Colonic mucosa (tissue), 4 donors: ENCODE measurements around the gene CAV3. TPM values are rescaled to one million over a fixed set of nuclear protein-coding genes. Genes with fewer than 3 reads are reported as not detected.

Experiments used
- DNase-seq: peaks from one replicate; pipeline ENCODE4 v3.0.0-alpha.2; 2020
- H3K27ac ChIP-seq: fragments of 200-600 bp; one replicate; pipeline ENCODE4 v1.8.0; 2021
- H3K27me3 ChIP-seq: fragments of 200-600 bp; one replicate; pipeline ENCODE4 v1.8.0; 2021
- H3K36me3 ChIP-seq: fragments of 200-600 bp; one replicate; pipeline ENCODE4 v1.8.0; 2021
- H3K4me1 ChIP-seq: fragments of 200-600 bp; one replicate; pipeline ENCODE4 v1.8.0; 2021; ENCODE audit warnings: mild to moderate bottlenecking
- H3K4me3 ChIP-seq: fragments of 200-600 bp; one replicate; pipeline ENCODE4 v1.8.0; 2021
- H3K9ac ChIP-seq, 2 donors: one replicate each; pipeline ENCODE4 v1.7.0; 2013; ENCODE audit warnings: control low read depth in 2 of 2, low read depth in 2 of 2, low read length in 2 of 2
- H3K9me3 ChIP-seq: fragments of 200-600 bp; one replicate; pipeline ENCODE4 v1.8.0; 2021
- intact Hi-C: fragments of 100-400 bp; cut with DNase I; formaldehyde crosslinking; loops from one replicate; pipeline ENCODE4 v1.14.1; 2022
- total RNA-seq, 2 donors: library from RNA; stranded (reverse); fragmentation: NEBNext Ultra II Directional in 1 of 2; extraction: Animal tissue kit (Norgen Biotek cat#: 25700) in 1 of 2; gene quantifications; one replicate each; pipeline ENCODE4 v1.2.1, GENCODE V29; 2021
- TF ChIP-seq, protein P1 (sequence below): fragments of 200-600 bp; IDR thresholded peaks from one replicate; pipeline ENCODE4 v1.8.0; 2022; ENCODE audit warnings: antibody characterized with exemption, mild to moderate bottlenecking
- donor health status: healthy.
- donor health status: DM: no; HTN: no; CAD: no.
- donor health status: DM: no; HTN: no; CAD: no.

CAV3 gene
- total RNA-seq, 2 donors from 2014 or later = not detected

DNA sequence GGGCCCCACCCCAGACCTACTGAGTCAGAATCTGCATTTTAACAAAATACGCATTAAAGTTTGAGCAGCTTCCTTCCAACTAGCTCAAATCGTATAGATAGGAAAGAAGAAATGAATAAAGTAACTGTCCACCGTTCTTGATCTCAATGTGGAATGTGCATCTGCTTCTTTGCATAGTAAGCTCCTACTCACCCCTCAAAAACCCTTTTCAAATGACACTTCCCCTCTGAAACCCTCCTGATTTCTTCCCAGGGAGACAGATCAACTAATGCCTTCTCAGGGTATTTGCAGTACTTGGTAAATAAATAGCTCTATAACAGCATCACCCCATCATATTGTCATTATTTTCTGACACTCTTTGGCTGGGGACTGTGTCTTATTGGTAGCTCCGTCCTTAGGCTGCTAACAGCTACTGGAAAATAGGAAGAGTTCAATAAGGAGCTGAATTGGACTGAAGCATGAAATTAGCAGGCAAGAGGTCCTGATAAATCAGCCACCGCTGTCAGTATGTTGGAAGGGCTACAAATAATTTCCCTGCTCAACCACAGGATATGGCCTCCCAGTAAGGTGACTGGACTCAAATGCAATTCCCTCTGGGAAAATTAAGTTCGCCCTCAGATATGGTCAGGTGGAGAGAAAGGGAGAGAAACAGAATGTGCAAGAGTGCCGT is 25.6 kb downstream of the CAV3 start:
- Histone ChIP-seq H3K4me1 (no peaks in the 10 kb centered on the region), H3K36me3 (no peaks in the 10 kb centered on the region), H3K4me3 (no peak overlapping the region), H3K9me3 (no peaks in the 10 kb centered on the region), H3K27ac (no peak overlapping the region), H3K27me3 (no peaks in the 10 kb centered on the region), H3K9ac (no peak overlapping the region)
- TF ChIP-seq, protein P1, sequence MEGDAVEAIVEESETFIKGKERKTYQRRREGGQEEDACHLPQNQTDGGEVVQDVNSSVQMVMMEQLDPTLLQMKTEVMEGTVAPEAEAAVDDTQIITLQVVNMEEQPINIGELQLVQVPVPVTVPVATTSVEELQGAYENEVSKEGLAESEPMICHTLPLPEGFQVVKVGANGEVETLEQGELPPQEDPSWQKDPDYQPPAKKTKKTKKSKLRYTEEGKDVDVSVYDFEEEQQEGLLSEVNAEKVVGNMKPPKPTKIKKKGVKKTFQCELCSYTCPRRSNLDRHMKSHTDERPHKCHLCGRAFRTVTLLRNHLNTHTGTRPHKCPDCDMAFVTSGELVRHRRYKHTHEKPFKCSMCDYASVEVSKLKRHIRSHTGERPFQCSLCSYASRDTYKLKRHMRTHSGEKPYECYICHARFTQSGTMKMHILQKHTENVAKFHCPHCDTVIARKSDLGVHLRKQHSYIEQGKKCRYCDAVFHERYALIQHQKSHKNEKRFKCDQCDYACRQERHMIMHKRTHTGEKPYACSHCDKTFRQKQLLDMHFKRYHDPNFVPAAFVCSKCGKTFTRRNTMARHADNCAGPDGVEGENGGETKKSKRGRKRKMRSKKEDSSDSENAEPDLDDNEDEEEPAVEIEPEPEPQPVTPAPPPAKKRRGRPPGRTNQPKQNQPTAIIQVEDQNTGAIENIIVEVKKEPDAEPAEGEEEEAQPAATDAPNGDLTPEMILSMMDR = no peak
- no peak for DNase-seq
- intact Hi-C loops = no loop called here

DNA sequence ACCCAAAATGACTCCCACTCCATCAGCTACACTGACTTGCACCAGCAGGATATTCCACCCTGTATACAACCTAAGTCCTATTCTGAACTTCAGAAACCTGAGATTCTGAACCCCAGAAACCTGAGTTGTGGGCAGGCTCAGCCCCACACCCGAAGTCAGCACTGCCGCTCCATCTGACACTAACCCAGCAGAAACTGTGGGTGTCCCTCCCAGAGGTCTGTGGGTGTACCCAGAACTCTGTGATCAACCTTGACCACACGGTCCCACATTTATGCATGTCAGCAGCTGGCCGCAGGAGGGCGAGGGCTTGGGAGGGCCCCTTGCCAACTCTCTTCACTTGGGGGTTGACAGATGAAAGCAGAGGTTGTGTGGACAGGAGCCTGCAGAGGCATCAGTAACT is 26.5 kb downstream of the CAV3 start:
- Histone ChIP-seq H3K9me3 (no peaks in the 10 kb centered on the region), H3K9ac (no peak overlapping the region), H3K36me3 (no peaks in the 10 kb centered on the region), H3K4me1 (no peaks in the 10 kb centered on the region), H3K27me3 (no peaks in the 10 kb centered on the region), H3K27ac (no peak overlapping the region), H3K4me3 (no peak overlapping the region)
- no peak for DNase-seq
- TF ChIP-seq, protein P1 = no peak
- intact Hi-C loops = no loop called here

DNA sequence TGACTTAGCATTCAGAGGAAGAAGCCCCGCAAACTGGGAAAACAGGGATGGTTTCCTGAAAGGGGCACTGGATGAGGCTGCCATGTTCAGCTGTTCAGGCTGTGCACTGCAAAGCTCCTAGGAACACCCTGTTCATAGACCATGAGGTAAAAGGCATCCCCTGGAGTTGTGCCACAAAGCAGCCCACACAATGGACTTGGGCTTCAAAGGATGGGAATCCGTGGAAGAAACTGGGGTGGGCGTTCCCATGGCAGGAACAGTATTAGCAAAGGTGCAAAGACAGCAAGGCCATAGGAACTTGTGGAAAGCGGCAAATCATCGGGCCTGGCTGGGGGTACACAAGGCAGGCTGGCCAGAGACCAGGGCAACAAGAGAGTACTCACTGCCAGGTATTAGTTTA is 26.9 kb downstream of the CAV3 start:
- no peaks in the 10 kb centered on the region for H3K4me1 ChIP-seq
- no peaks in the 10 kb centered on the region for H3K9me3 ChIP-seq
- H3K4me3 ChIP-seq = no peak overlapping the region
- intact Hi-C loops = no loop called here
- no peak for DNase-seq
- no peak overlapping the region for H3K9ac ChIP-seq
- no peaks in the 10 kb centered on the region for H3K36me3 ChIP-seq
- H3K27ac ChIP-seq = no peak overlapping the region
- no peaks in the 10 kb centered on the region for H3K27me3 ChIP-seq
- TF ChIP-seq, protein P1 = no peak

DNA sequence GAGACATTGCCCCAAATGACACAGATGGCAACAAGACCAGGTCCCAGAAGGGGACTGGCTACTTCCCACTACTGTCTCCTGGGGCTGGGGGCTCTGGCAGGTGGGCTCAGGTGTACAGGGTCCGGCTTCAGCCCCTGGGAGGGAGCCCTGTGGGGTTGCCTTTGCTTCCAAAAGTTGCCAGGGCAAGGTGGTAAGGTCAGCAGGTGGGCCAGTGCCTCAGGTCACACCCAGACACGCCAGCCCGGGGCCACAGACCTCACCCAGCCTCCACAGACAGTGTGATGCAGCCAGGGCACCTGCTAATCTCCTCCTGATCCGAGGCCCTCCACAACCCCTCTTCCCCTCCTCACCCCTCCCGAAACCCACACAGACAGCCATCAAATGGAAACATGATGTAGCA is 28.3 kb downstream of the CAV3 start:
- no peaks in the 10 kb centered on the region for H3K36me3 ChIP-seq
- no peaks in the 10 kb centered on the region for H3K4me1 ChIP-seq
- no peak for DNase-seq
- no peak overlapping the region for H3K9ac ChIP-seq
- no peak overlapping the region for H3K4me3 ChIP-seq
- intact Hi-C loops = no loop called here
- no peak overlapping the region for H3K27ac ChIP-seq
- no peaks in the 10 kb centered on the region for H3K9me3 ChIP-seq
- no peaks in the 10 kb centered on the region for H3K27me3 ChIP-seq
- TF ChIP-seq, protein P1 = no peak

DNA sequence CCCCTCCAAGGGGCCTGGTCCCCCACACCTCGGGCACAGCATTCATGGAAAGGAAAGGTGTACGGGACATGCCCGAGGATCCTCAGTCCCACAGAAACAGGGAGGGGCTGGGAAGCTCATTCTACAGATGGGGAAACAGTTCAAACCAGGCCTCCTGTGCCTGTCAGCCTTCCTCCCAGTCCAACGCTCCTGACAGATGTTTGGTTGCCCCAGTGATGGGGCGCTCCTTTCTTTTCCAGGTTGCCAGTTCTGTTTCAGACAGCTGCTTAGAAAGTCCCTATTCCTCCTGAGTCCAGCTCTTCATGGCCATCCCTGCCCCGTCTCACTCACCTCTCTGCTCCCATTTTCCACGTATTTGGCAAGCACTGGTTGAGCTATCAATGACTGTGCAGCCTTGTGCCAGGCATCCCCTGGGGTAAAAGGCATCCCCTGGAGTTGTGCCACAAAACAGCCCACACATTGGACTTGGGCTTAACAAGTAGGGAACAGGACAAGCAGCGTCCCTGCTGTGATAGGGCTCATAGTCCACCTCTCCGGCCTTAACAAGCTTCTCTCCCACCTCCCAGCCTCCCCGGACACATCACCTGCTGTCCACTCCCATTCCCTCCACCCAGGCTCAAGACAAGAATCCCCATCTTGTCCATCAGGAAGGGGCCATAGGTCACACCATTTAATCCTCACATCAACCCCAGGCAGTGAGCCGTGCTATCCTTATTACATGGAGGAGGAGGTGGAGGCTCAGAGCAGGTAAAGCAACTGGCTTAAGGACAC is 29.2 kb downstream of the CAV3 start:
- Histone ChIP-seq H3K4me1 (no peaks in the 10 kb centered on the region), H3K4me3 (no peak overlapping the region), H3K36me3 (no peaks in the 10 kb centered on the region), H3K27me3 (peaks cover 8% of the 10 kb centered on the region), H3K9ac (no peak overlapping the region), H3K9me3 (no peaks in the 10 kb centered on the region), H3K27ac (no peak overlapping the region)
- intact Hi-C loops = no loop called here
- no peak for DNase-seq
- TF ChIP-seq, protein P1 = no peak
